NCI-H2196 treated with DMSO at 0.1 percent for 48 hours (cell line): ENCODE results near the gene RPS15.

Experiments used
- DNase-seq: peaks from one replicate; lab custom pipeline; 2025; ENCODE audit not compliant: unreplicated experiment; lab: John Stamatoyannopoulos, UW

RPS15 gene

DNA sequence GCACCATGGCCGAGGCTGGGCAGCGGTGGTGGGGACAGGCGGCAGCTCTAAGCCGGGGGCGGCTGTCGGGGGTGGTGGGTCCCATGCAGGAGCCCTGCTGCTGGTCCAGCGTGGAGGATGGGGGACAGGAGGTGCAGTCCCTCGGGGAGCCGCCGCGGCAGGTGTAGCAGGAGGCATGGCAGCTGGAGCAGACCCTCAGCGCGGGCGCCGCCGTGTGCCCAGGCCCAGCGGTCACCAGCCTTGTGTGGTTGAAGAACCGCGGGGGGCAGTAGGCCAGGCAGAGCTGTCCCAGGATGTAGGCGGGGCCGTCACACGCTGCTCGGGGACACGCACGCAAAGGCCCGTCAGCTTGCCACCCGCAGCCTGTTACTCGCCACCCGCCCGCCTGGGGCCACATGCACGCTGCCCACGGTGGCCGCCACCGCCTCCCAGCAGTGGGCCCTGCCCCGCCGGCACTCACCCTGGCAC lies 43.7 kb downstream of the RPS15 start:
- DNase-seq: no peak

DNA sequence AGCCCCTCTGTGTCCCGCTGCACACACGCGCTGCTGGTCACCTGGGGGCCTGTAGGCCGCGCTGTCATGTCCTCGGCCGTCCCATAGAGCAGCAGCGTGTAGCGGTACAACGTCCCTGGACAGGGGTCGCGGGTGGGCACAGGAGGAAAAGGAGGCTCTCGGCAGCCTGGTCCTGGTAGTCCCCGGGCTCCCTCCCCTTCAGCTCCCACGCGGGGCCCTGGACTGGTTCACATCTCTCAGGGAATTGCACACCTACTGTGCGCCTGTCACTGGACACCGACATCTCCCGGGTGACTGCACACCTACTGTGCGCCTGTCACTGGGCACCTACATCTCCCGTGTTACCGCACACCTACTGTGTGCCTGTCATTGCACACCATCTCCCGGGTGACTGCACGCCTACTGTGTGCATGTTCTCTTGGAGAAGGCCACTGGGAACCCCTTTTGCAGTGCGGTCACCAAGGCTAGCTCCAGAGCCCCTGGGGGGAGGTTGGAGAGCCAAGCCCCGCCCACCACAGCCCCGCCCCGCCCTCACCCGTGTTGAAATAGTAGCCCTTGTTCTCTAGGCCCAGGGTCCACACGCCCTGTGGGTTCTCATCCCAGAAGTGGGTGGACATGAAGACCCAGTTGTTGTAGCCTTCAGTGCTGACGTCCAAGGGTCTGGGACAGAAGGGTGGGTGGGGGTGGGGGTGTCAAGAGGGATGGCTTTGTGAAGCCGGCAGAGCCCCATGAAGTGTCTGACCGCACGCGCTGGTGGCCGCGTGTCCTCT lies 44.4 kb downstream of the RPS15 start:
- no peak for DNase-seq

DNA sequence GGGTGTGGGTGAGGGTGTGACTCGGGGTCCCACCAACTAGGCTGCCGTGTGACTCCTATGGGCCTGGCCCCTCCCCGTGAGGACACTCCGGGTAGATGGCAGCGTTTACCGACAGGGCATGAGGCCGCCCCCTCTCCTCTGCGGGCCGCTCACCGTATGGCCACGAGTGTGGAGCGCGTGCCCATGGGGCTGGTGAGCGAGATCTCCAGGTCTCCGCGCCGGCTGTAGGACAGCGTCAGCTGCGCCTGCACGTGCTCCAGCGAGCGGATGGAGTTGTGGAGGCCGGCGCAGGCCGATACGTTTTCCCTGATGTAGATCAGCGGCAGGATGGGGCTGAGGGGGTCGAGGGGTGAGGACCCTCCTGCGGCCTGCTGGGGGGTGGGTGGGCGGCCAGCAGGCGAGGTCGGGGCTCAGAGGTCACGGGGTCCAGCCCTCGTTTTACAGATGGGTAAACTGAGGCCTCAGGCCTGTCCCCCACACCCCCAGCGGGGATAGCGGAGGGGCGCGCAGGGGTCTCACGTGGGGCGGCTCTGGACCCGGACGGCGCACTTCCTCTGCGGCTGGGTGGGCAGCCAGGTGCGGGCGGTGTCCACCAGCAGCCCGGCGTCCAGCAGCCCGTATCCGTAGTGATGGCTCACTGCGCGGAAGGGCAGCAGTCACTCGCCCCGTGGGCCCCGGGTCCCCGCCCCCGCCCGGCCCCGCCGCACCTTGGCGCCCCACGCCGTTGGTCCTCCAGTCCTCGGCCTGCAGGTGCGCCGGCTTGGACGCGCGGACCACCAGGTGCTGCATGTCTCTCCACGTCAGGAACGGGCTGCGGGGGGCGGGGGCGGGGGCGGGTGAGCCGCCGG lies 45.2 kb downstream of the RPS15 start:
- DNase-seq: no peak

DNA sequence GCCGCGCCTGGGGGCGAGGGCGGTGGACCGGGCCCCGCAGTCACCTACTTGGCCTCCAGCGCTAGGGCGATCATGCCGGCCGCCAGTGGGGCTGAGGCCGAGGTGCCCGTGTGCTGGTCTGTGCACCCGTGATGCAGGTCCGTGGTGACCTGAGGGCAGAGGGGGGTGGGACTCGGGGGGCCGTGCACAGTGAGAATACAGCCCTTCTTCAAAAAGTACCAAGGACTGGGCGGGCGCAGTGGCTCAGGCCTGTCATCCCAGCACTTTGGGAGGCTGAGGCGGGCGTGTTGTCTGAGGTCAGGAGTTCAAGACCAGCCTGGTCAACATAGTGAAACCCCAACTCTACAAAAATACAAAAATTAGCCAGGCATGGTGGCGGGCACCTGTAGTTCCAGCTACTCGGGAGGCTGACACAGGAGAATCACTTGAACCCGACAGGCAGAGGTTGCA lies 45.8 kb downstream of the RPS15 start:
- no peak for DNase-seq

- DNase-seq: no peak
Observed at GRCh38 chr19:1486720-1487575, 48.8 kb downstream of the RPS15 start.

DNA sequence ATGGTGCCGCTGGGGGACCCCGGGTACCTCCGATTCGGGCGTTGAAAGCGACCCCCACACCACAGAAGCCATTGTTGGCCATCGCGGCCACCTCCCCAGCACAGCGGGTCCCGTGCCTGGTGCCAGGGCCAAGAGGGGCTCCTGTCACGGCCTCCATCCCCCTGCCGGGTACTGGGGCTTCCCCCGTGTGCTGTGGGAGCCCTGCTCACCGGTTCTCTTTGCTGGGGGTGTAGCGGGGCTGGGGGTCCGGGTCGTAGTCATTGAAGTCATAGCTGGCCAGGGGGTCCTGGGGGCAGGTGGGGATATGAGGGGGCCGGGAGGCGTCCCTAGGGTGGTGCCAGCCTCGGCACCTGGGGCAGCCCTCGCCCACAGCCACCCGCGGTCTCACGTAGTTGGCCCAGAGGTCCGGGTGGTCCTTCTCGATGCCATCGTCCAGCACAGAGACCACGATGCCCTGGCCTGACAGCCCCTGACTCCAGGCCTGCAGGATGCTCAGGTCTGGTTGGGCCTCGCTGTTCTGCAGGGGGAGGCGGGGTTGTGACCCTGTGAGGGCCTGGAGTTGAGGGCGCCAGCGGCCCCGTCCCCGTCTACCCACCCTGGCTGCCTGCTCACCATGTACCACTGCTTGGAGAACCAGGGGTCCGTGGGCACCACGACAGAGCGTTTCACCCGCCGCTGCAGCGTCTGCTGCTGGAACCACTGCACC lies 49.5 kb downstream of the RPS15 start:
- no peak for DNase-seq

GRCh38 chr19:1488282-1488601 lies 50.0 kb downstream of the RPS15 start:
- DNase-seq: no peak

- DNase-seq: no peak
Observed at GRCh38 chr19:1489463-1490310, 51.5 kb downstream of the RPS15 start.
